GM12878 (cell line): ENCODE results near the gene LRRC4B. TPM values are rescaled to one million over a fixed set of nuclear protein-coding genes. Genes with fewer than 3 reads are reported as not detected.
"Not testable (repeated sequence)": the region's sequence is repeated elsewhere in the genome, so short reads cannot be mapped to it uniquely, and the experiment has no call there.

ENCODE experiments used
- ATAC-seq: fragments of 200-7000 bp; cut with Tn5 transposase; 3 replicates; pipeline ENCODE4 v1.9.1; 2020; ENCODE audit warnings: mild to moderate bottlenecking, moderate library complexity
- BruUV-seq: library from RNA; stranded (reverse); fragments of 400-500 nt; replicated peaks from 2 replicates; lab custom pipeline; 2021; lab: Mats Ljungman, UMichigan
- CTCF ChIA-PET: fragments of 300-600 bp; sonication (Branson Sonifier 250); formaldehyde crosslinking; extraction: SDS; loops from one replicate; lab custom pipeline; 2021; ENCODE audit warnings: inconsistent platforms; lab: Yijun Ruan, JAX
- POLR2A ChIA-PET: fragments of 350-600 bp; formaldehyde crosslinking; extraction: SDS; loops from one replicate; lab custom pipeline; 2021; ENCODE audit warnings: inconsistent platforms; lab: Charles Lee
- RAD21 ChIA-PET: fragments of 300-600 bp; sonication (Branson Sonifier 250); formaldehyde crosslinking; loops from one replicate; lab custom pipeline; 2023; ENCODE audit warnings: antibody characterized with exemption; ENCODE audit not compliant: unreplicated experiment; lab: Charles Lee
- SMC1A ChIA-PET: fragments of 300-600 bp; sonication (Branson Sonifier 250); formaldehyde crosslinking; loops from one replicate; lab custom pipeline; 2023; ENCODE audit not compliant: unreplicated experiment, uncharacterized antibody; lab: Charles Lee
- DNase-seq: peaks from one replicate; pipeline ENCODE4 v3.0.0-alpha.2; 2011; ENCODE audit warnings: low read depth, low spot score
- FAIRE-seq: peaks from 3 replicates; lab custom pipeline; 2011; peaks lifted over from hg19 to GRCh38; lab: Jason Lieb, UNC
- H2AFZ ChIP-seq: 2 replicates; pipeline ENCODE4 v1.6.0; 2011; ENCODE audit warnings: low read depth, low read length, control low read depth; ENCODE audit not compliant: control insufficient read depth
- H3K27ac ChIP-seq: 2 replicates; pipeline ENCODE4 v1.5.1; 2011; ENCODE audit warnings: control low read depth; ENCODE audit not compliant: control insufficient read depth, insufficient read depth
- H3K27me3 ChIP-seq, 2 experiments: replicated peaks in 1 of 2; 2 replicates each; pipeline versions ENCODE4 v1.6.0 to v1.6.1; 2011; ENCODE audit warnings: low read length in 1 of 2; ENCODE audit not compliant: control insufficient read depth in 2 of 2, insufficient read depth in 2 of 2
- H3K36me3 ChIP-seq, 2 experiments: 2 replicates each; pipeline ENCODE4 v1.5.1; 2011; ENCODE audit warnings: low read length in 1 of 2; ENCODE audit not compliant: control insufficient read depth in 2 of 2, insufficient read depth in 2 of 2
- H3K4me1 ChIP-seq: 2 replicates; pipeline ENCODE4 v1.6.1; 2011; ENCODE audit warnings: mild to moderate bottlenecking, low read length, moderate library complexity, mixed read lengths; ENCODE audit not compliant: control insufficient read depth, insufficient read depth
- H3K4me2 ChIP-seq: 2 replicates; pipeline ENCODE4 v1.6.0; 2011; ENCODE audit warnings: control low read depth; ENCODE audit not compliant: control insufficient read depth, insufficient read depth
- H3K4me3 ChIP-seq: fragments of 200-600 bp; sonication (generic); 2 replicates; pipeline ENCODE4 v1.5.1; 2016
- H3K79me2 ChIP-seq: 2 replicates; pipeline ENCODE4 v1.6.0; 2011; ENCODE audit warnings: low read length; ENCODE audit not compliant: control insufficient read depth, insufficient read depth
- H3K9ac ChIP-seq: 2 replicates; pipeline ENCODE4 v1.8.0; 2011; ENCODE audit warnings: low read length, control low read depth, mixed read lengths; ENCODE audit not compliant: control insufficient read depth, insufficient read depth
- H3K9me3 ChIP-seq: replicated peaks from 3 replicates; pipeline ENCODE4 v1.5.1; 2011; ENCODE audit warnings: mild to moderate bottlenecking, low read length; ENCODE audit not compliant: control insufficient read depth, insufficient read depth
- H4K20me1 ChIP-seq: 2 replicates; pipeline ENCODE4 v1.6.0; 2011; ENCODE audit not compliant: control insufficient read depth, insufficient read depth
- CEBPB ChIP-seq, 2 experiments: fragments of 150-350 bp in 1 of 2; IDR thresholded peaks; 2 replicates each; pipeline ENCODE4 v1.6.1; 2012 to 2014; ENCODE audit warnings: low read depth in 2 of 2, low read length in 2 of 2, borderline replicate concordance in 1 of 2, inconsistent platforms in 1 of 2
- NBN ChIP-seq: fragments of 450-650 bp; IDR thresholded peaks from 2 replicates; pipeline ENCODE4 v1.6.1; 2016
- PBX3 ChIP-seq: IDR thresholded peaks from 2 replicates; pipeline ENCODE4 v1.6.1; 2011; ENCODE audit warnings: mild to moderate bottlenecking, low read depth, low read length, moderate library complexity; ENCODE audit not compliant: insufficient replicate concordance
- SUPT20H ChIP-seq: IDR thresholded peaks from 2 replicates; pipeline ENCODE4 v1.6.1; 2011; ENCODE audit warnings: low read depth, mild to moderate bottlenecking, low read length, moderate library complexity, borderline replicate concordance; ENCODE audit not compliant: control insufficient read depth
- TCF7 ChIP-seq: IDR thresholded peaks from 2 replicates; pipeline ENCODE4 v1.6.1; 2014; ENCODE audit warnings: antibody characterized with exemption, borderline replicate concordance
- ZBTB11 ChIP-seq: fragments of 450-650 bp; formaldehyde crosslinking; IDR thresholded peaks from 2 replicates; pipeline ENCODE4 v1.5.0; 2022; ENCODE audit warnings: mild to moderate bottlenecking, missing genetic modification characterization
- WGBS: methylation state at CpG from one replicate; pipeline ENCODE4 v1.1.6; 2016; ENCODE audit warnings: low lambda C conversion rate; ENCODE audit not compliant: insufficient replicate concordance, insufficient coverage; ENCODE audit errors: missing lambda C conversion rate; 5-methylcytosine and 5-hydroxymethylcytosine counted together
- in situ Hi-C: fragments of 300-500 bp; cut with MboI; formaldehyde crosslinking; loops from 9 replicates; pipeline ENCODE4 v1.14.3; 2018; ENCODE audit warnings: mixed read lengths
- intact Hi-C: fragments of 100-400 bp; cut with micrococcal nuclease; formaldehyde crosslinking; loops from one replicate; pipeline ENCODE4 v1.14.2; 2022; ENCODE audit not compliant: unreplicated experiment
- polyA plus RNA-seq, 11 experiments: library from polyadenylated mRNA; depleted of rRNA in 4 of 11; unstranded in 6 of 11; stranded (reverse) in 5 of 11; fragments of >200 nt; fragmentation: Nextera tagmentation in 4 of 11; fragmentation: Illumina TruSeq in 1 of 11; extraction: Ambion mirVana in 4 of 11; extraction: Trizol in 1 of 11; gene quantifications; 1 replicate in 1 of 11; 2 replicates in 10 of 11; pipeline versions ENCODE4 v1.2.1 to v1.2.3, GENCODE V29; 2011 to 2016; ENCODE audit warnings: inconsistent platforms in 2 of 11, missing spikeins in 2 of 11, low read depth in 1 of 11
- total RNA-seq, 4 experiments: library from RNA; depleted of rRNA in 3 of 4; stranded (reverse); fragments of >200 nt in 3 of 4; fragmentation: Illumina TruSeq in 1 of 4; extraction: Trizol in 1 of 4; gene quantifications; 2 replicates each; pipeline versions ENCODE4 v1.2.1 to v1.2.3, GENCODE V29; 2013 to 2021

Gene LRRC4B
- total and polyA plus RNA-seq, 10 of the 15 experiments (the other 5 are each of a cell fraction or from before 2014, with no cell fraction given): 0.14 TPM; not detected in 9

- Histone ChIP-seq H2AFZ (no peak overlapping the region), H3K9me3 (no peaks in the 10 kb centered on the region; the same call in 1 of the 3 replicates), H3K27me3 (no peaks in the 10 kb centered on the region), H3K4me3 (no peak overlapping the region), H3K27ac (no peak overlapping the region), H3K4me2 (no peak overlapping the region), H3K9ac (no peak overlapping the region), H3K36me3 (no peaks in the 10 kb centered on the region), H4K20me1 (no peaks in the 10 kb centered on the region), H3K4me1 (no peaks in the 10 kb centered on the region), H3K79me2 (no peaks in the 10 kb centered on the region)
- 70% methylated on average over 20 of the region's 20 CpGs for WGBS
- ChIA-PET RAD21 (no interaction called here), SMC1A (no interaction called here), CTCF (interaction anchor here (0.9 to 1.2 kb wide), 2 partner anchors 242 to 314 kb away, joined by 3 to 4 read pairs; no protein-coding TSS in a partner anchor), POLR2A (no interaction called here)
- BruUV-seq: no TSS peak
- intact Hi-C loops: no loop called here
- no peak for DNase-seq
- FAIRE-seq: no peak
- ATAC-seq: no peak
- TF ChIP-seq ZBTB11 (CRISPR knock-in tag) (no peak), NBN (no peak), SUPT20H (no peak), CEBPB (IDR thresholded peaks at IDR 0.05; ENCODE audit: borderline replicate concordance in 1 of 2, low read depth in 2 of 2, low read length in 2 of 2) (no peak), TCF7 (no peak), PBX3 (no peak)
- in situ Hi-C loops: no loop called here
These were observed 39.2 kb upstream of the LRRC4B start for GRCh38 chr19:50607388-50607787.

- in situ Hi-C loops, H3K9me3 ChIP-seq, H3K4me2 ChIP-seq, H4K20me1 ChIP-seq, H3K4me1 ChIP-seq, H3K79me2 ChIP-seq, H2AFZ ChIP-seq, H3K9ac ChIP-seq, intact Hi-C loops, ATAC-seq, DNase-seq, H3K36me3 ChIP-seq, FAIRE-seq, POLR2A ChIA-PET, SMC1A ChIA-PET, H3K27me3 ChIP-seq, CTCF ChIA-PET, RAD21 ChIA-PET, H3K27ac ChIP-seq, BruUV-seq, H3K4me3 ChIP-seq: not testable (repeated sequence)
- WGBS: 58% methylated on average over 43 of the region's 58 CpGs
These were observed 38.0 kb upstream of the LRRC4B start for GRCh38 chr19:50606059-50606836.
